MM.1S (cell line): ENCODE results near the gene L3MBTL3.

Experiments
- EZH2 ChIP-seq: fragments of 300-600 bp; sonication (generic); optimal IDR thresholded peaks from 2 replicates; pipeline ENCODE3; 2017; ENCODE audit warnings: low read depth, mild to moderate bottlenecking, antibody characterized with exemption, low read length, mixed read lengths
- EZH2phosphoT487 ChIP-seq: fragments of 300-600 bp; sonication (generic); IDR thresholded peaks from 2 replicates; pipeline ENCODE4 v1.6.1; 2018; ENCODE audit warnings: antibody characterized with exemption, low read length
- TF ChIP-seq, protein P1 (sequence below): fragments of 300-600 bp; sonication (generic); IDR thresholded peaks from 2 replicates; pipeline ENCODE4 v1.5.1; 2016; ENCODE audit warnings: antibody characterized with exemption, low read length, mixed read lengths

DNA sequence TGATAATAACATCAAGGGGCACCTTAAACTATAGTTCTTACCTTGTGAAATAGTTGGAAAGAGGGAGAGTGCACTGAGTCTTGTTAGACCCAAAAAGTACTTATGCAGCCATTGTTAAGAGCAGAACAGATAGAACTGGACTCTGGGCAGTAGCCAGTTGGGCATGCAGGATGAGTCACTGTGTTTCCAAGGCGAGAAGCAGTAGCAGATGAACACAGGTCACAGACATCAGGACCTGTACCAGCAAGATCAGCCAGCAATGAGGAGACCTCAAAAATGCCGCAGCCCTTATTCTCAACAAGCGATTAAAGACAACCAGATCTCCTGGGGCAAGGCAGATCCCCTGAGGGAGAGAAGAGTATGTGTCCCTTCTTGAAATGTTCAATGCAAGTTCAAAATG lies 125.3 kb downstream of the L3MBTL3 start:
- TF ChIP-seq, protein P1, sequence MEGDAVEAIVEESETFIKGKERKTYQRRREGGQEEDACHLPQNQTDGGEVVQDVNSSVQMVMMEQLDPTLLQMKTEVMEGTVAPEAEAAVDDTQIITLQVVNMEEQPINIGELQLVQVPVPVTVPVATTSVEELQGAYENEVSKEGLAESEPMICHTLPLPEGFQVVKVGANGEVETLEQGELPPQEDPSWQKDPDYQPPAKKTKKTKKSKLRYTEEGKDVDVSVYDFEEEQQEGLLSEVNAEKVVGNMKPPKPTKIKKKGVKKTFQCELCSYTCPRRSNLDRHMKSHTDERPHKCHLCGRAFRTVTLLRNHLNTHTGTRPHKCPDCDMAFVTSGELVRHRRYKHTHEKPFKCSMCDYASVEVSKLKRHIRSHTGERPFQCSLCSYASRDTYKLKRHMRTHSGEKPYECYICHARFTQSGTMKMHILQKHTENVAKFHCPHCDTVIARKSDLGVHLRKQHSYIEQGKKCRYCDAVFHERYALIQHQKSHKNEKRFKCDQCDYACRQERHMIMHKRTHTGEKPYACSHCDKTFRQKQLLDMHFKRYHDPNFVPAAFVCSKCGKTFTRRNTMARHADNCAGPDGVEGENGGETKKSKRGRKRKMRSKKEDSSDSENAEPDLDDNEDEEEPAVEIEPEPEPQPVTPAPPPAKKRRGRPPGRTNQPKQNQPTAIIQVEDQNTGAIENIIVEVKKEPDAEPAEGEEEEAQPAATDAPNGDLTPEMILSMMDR = no peak
- TF ChIP-seq EZH2 (no peak), EZH2phosphoT487 (no peak)
